BLaER1 (cell line): ENCODE measurements around the gene SF3A2.

ENCODE experiments used
- H3K27ac ChIP-seq: shearing (Covaris generic); formaldehyde crosslinking; 2 replicates; pipeline ENCODE4 v1.8.1; 2022
- H3K27me3 ChIP-seq: shearing (Covaris generic); formaldehyde crosslinking; 2 replicates; pipeline ENCODE4 v1.8.1; 2022
- H3K36me3 ChIP-seq: shearing (Covaris generic); formaldehyde crosslinking; 2 replicates; pipeline ENCODE4 v1.8.1; 2022
- H3K4me1 ChIP-seq: shearing (Covaris generic); formaldehyde crosslinking; 2 replicates; pipeline ENCODE4 v1.8.1; 2022
- H3K4me2 ChIP-seq: shearing (Covaris generic); formaldehyde crosslinking; 2 replicates; pipeline ENCODE4 v1.8.1; 2022
- H3K4me3 ChIP-seq: shearing (Covaris generic); formaldehyde crosslinking; 2 replicates; pipeline ENCODE4 v1.8.1; 2022
- H3K9ac ChIP-seq: shearing (Covaris generic); formaldehyde crosslinking; 2 replicates; pipeline ENCODE4 v1.8.1; 2022
- H3K9me3 ChIP-seq: shearing (Covaris generic); formaldehyde crosslinking; 2 replicates; pipeline ENCODE4 v1.8.1; 2022
- H4K20me1 ChIP-seq: shearing (Covaris generic); formaldehyde crosslinking; 2 replicates; pipeline ENCODE4 v1.8.1; 2022
- Cebpa-rat ChIP-seq: shearing (Covaris generic); IDR thresholded peaks from 2 replicates; pipeline ENCODE4 v1.8.1; 2022

The SF3A2 gene

DNA sequence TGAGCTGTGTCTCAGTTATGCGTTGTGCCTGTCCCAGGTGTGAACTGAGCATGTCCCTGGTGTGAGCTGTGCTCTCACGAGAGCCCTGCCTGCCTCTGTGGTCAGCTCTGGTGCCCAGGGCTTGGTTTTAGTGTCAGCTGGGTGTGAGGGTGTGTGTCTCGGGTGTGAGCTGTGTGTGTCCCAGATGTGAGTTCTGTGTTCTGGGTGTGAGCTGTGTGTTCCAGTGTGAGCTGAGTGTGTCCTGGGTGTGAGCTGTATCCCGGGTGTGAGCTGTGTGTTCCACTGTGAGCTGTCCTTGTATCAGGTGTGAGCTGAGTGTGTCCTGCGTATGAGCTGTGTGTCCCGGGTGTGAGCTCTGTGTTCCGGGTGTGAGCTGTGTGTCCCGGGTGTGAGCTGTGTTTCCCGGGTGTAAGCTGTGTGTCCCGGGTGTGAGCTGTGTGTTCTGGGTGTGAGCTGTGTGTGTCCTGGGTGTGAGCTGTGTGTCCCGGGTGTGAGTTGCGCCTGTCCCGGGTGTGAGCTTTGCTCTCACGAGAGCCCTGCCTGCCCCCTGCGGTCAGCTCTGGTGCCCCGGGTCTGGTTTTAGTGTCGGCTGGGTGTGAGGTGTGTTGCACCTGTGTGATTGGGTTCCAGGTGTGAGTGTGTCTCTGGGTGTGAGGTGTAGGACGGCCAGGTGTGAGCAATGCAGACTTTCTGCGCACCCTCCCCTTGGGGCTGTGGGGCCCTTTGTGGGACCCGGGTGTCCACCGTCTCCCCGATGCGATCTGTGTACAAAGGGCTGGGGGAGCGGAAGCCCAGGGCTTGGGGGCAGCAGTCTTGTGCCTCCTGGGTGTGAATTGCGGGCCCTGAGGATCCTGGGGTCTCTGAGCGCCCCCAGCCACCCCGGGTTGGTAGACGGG, 52.4 kb downstream of the SF3A2 start:
- H3K4me2 ChIP-seq: peak overlapping the region; percentile 99
- peaks cover 36% of the 10 kb centered on the region for H4K20me1 ChIP-seq
- H3K9me3 ChIP-seq: no peaks in the 10 kb centered on the region
- H3K27me3 ChIP-seq: no peaks in the 10 kb centered on the region; the same call in 1 of the 2 replicates
- H3K36me3 ChIP-seq: peaks cover 13% of the 10 kb centered on the region
- no peak for TF ChIP-seq Cebpa-rat
- H3K9ac ChIP-seq: peak overlapping the region; percentile 95
- H3K4me3 ChIP-seq: peak overlapping the region; percentile 84
- H3K4me1 ChIP-seq: peaks cover 89% of the 10 kb centered on the region
- H3K27ac ChIP-seq: peak overlapping the region; percentile 98

DNA sequence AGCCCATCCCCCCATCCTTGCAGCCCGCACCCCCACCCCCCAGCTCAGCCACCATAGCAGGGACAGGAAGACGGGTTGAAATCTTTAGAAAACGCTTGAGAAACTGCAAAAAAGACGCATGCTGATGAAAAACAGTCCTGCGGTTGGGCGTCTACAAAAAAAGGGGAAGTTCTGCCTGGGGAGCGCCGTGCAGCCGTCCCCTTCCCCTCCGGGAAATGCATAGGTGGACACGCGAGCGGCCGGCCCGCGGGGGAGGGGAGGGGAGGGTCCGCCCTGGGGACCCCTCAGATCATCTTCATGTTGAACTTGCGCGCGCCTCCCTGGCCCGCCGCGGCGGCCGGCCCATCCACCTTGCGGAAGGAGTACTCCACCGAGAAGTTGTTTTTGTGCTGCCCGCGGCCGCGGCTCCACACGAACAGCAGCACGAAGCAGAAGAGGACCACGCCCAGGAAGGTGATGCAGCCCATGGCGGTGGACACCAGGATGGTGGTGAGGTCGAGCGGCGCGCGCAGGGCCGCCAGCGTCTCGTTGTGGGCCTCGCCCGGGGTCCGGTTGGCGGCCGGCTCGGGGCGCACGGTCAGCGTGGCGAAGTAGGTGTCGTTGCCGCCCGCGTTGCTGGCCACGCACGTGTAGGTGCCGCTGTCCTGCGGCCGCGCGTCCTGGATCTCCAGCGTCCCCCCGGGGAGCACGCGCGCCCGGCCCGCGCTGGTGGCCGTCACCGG, 53.3 kb downstream of the SF3A2 start:
- peaks cover 95% of the 10 kb centered on the region for H3K4me1 ChIP-seq
- peak overlapping the region; percentile 99 for H3K4me2 ChIP-seq
- TF ChIP-seq Cebpa-rat: no peak
- H3K4me3 ChIP-seq: peak overlapping the region; percentile 84
- H3K36me3 ChIP-seq: peaks cover 13% of the 10 kb centered on the region
- H3K27ac ChIP-seq: peak overlapping the region; percentile 98
- no peaks in the 10 kb centered on the region for H3K9me3 ChIP-seq
- no peaks in the 10 kb centered on the region; the same call in 1 of the 2 replicates for H3K27me3 ChIP-seq
- H4K20me1 ChIP-seq: peaks cover 44% of the 10 kb centered on the region
- peak overlapping the region; percentile 95 for H3K9ac ChIP-seq

DNA sequence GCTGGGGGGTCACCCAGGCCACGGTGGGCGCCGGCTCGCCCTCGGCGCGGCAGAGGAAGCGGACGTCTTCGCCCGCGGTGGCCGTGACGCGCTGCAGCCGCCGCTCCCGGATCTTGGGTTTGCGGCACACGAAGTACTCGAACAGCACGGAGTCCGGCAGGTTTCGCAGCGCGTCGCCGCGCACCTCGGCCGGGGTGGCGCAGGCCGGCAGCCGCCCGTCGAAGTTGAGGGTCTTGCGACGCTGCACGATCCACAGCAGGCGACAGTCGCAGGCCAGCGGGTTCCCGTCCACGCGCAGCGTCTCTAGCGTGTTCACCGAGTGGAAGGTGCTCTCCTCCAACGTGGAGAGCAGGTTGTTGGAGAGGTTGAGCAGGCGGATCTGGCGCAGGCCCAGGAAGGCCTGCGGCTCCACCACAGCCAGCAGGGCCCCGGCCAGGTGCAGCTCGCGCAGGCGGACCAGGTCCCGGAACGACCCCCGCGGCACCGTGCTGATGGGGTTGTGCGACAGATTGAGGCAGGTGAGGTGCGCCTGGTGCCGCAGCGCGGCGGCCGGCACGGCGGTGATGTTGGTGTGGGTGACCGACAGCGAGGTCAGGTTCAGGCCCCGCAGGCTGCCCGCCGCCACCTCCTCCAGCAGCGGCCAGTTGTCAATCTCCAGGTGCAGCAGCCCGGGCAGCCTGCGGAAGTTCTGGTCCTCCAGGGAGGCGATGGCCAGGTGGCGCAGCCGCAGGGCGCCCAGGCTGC, 54.0 kb downstream of the SF3A2 start:
- peak overlapping the region; percentile 98 for H3K27ac ChIP-seq
- H3K4me2 ChIP-seq: peak overlapping the region; percentile 99
- H3K9me3 ChIP-seq: no peaks in the 10 kb centered on the region
- no peak for TF ChIP-seq Cebpa-rat
- H3K27me3 ChIP-seq: no peaks in the 10 kb centered on the region; the same call in 1 of the 2 replicates
- peaks cover 95% of the 10 kb centered on the region for H3K4me1 ChIP-seq
- peak overlapping the region; percentile 95 for H3K9ac ChIP-seq
- peak overlapping the region; percentile 84 for H3K4me3 ChIP-seq
- H4K20me1 ChIP-seq: peaks cover 51% of the 10 kb centered on the region
- H3K36me3 ChIP-seq: peaks cover 18% of the 10 kb centered on the region

DNA sequence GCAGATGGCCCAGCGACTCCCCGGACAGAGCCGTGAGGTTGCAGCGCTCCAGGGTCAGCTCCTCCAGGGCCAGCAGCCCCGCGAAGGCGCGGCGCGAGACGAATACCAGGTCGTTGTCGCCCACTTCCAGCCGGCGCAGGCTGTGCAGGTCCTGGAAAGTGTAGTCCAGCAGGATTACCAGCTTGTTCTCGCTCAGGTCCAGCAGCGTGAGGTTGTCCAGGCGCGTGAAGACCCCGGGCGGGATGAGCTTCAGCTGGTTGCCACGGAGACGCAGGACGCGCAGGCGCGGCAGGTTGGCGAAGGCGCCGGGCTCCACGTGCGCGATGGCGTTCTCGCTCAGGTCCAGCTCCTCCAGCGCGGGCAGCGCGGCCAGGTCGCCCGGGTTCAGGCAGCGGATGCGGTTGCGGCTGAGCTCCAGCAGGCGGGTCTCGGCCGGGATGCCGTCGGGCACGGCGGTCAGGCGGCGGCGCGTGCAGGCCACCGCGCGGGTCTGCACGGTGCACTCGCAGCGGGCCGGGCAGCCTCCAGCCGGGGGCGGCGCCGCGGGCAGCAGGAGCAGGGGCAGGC, 54.6 kb downstream of the SF3A2 start:
- TF ChIP-seq Cebpa-rat: no peak
- Histone ChIP-seq H3K9me3 (no peaks in the 10 kb centered on the region), H3K4me2 (peak overlapping the region; percentile 99), H3K4me3 (peak overlapping the region; percentile 84), H3K27ac (peak overlapping the region; percentile 98), H3K9ac (peak overlapping the region; percentile 95), H4K20me1 (peaks cover 58% of the 10 kb centered on the region), H3K4me1 (peaks cover 95% of the 10 kb centered on the region), H3K36me3 (peaks cover 25% of the 10 kb centered on the region), H3K27me3 (no peaks in the 10 kb centered on the region; the same call in 1 of the 2 replicates)

DNA sequence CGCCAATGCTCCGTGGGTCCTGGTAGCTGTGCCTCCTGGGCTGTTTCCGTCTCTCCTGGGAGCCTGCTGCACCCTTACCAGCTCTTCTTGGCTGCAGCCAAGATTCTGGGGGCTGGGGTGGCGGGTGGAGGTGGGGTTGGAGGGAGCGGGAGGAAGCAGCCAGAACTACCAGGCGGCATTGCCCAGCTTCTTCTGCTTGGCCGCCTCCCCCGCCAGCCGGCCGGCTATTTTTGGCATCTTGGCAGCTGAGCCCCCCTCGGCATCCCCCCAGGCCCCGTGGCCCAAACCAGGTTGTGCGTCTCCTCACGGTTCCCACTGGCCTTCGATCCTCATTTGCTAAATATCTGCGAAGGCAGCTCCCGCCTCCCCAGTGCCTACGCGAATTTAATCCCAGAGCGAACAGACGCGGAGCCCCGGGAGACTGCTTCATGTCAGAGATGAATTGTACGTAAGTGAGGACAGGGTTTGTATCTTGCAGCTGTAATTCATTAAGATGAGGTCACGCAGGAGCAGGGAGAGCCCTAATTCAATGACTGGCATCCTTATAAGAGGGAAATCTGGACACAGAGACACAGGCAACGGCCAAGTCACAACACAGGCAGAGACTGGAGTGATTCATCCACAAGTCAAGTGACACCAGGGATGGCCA, 58.2 kb downstream of the SF3A2 start:
- Histone ChIP-seq H3K27me3 (no peaks in the 10 kb centered on the region; the same call in 1 of the 2 replicates), H3K27ac (peak overlapping the region; percentile 78), H3K4me3 (peak overlapping the region; percentile 59), H3K36me3 (peaks cover 26% of the 10 kb centered on the region), H3K4me2 (peak overlapping the region; percentile 99), H3K4me1 (peaks cover 96% of the 10 kb centered on the region), H4K20me1 (peaks cover 79% of the 10 kb centered on the region), H3K9ac (no peak overlapping the region), H3K9me3 (no peaks in the 10 kb centered on the region)
- no peak for TF ChIP-seq Cebpa-rat

DNA sequence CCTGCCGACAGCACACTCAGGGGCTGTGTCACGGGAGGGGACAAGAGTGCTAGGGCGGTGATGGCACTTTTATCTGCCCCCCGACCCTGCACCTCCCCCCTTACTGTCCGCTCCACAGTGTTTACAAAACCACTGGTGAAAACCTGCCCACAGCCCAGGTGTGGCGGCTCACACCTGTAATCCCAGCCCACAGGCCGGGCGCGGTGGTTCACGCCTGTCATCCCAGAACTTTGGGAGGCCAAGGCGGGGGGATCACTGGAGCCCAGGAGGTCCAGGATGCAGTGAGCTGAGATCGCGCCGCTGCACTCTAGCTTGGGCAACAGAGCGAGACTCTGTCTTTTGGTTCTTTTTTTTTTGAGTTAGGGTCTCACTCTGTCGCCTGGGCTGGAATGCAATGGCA, 59.5 kb downstream of the SF3A2 start:
- 0 out of 2 replicates have a peak overlapping the region, but pooled peaks have one; percentile 78 for H3K27ac ChIP-seq
- H3K36me3 ChIP-seq: peaks cover 26% of the 10 kb centered on the region
- peaks cover 85% of the 10 kb centered on the region for H4K20me1 ChIP-seq
- no peaks in the 10 kb centered on the region for H3K9me3 ChIP-seq
- no peak for TF ChIP-seq Cebpa-rat
- no peaks in the 10 kb centered on the region; the same call in 1 of the 2 replicates for H3K27me3 ChIP-seq
- no peak overlapping the region for H3K4me3 ChIP-seq
- H3K4me2 ChIP-seq: peak overlapping the region; percentile 99
- no peak overlapping the region for H3K9ac ChIP-seq
- H3K4me1 ChIP-seq: peaks cover 97% of the 10 kb centered on the region
